GM21423 (cell line): ENCODE data around the gene SALL4.
"Not testable (repeated sequence)": the region's sequence is repeated elsewhere in the genome, so short reads cannot be mapped to it uniquely, and the experiment has no call there.

ENCODE experiments used
- ATAC-seq: cut with Tn5 transposase; IDR thresholded peaks from one replicate; pipeline ENCODE4 v1.9.1; 2021; ENCODE audit warnings: mild to moderate bottlenecking, moderate library complexity; ENCODE audit not compliant: unreplicated experiment

SALL4 gene

DNA sequence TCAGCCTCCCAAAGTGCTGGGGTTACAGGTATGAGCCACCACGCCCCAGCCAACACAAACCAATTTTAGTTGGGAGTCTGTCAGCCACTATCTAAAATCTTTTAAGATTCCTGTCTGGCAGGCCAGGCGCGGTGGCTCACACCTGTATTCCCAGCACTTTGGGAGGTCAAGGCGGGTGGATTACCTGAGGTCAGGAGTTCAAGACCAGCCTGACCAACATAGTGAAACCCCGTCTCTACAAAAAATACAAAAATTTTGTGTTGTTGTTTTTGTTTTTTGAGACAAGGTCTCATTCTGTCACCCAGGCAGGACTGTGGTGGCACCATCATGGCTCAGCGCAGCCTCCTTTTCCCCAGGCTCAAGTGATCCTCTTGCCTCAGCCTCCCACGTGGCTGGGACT is 62.0 kb downstream of the SALL4 start:
- not testable (repeated sequence) for ATAC-seq

DNA sequence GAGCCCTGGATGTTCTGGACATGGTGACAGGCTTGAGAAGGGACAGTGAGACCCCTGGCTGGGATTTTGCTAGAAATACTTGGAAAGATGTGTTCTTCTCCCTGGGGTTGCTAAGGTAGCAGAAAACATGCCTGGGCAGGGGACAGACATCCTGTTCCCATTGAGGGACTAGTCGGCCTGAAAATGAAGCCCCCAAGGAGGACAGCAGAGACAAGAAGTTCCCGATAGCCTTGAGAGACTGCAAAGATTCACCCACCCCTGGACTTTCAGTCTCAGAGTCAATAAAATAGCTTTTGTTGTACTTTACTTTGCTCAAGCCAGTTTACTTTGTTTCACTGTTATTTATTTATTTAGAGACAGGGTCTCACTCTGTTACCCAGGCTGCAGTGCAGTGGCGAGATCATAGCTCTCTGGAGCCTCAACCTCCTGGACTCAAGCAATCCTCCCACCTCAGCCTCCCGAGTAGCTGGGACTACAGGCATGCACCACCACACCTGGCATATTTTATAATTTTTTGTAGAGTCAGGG is 62.5 kb downstream of the SALL4 start:
- no peak for ATAC-seq

GRCh38 chr20:51738877-51739447 is 63.4 kb downstream of the SALL4 start:
- ATAC-seq = no peak

DNA sequence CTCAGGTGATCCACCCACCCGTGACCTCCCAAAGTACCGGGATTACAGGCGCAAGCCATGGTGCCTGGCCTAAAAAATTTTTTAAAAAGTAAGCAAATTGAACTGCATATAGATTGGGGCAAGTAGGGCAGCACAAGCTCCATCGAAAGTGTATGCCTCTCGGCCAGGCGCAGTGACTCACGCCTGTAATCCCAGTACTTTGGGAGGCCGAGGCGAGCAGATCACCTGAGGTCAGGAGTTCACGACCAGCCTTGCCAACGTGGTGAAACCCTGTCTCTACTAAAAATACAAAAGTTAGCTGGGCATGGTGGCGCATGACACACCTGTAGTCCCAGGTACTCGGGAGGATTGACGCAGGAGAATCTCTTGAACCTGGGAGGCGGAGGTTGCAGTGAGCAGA is 64.1 kb downstream of the SALL4 start:
- not testable (repeated sequence) for ATAC-seq

GRCh38 chr20:51736947-51737346 is 65.4 kb downstream of the SALL4 start:
- ATAC-seq = no peak

DNA sequence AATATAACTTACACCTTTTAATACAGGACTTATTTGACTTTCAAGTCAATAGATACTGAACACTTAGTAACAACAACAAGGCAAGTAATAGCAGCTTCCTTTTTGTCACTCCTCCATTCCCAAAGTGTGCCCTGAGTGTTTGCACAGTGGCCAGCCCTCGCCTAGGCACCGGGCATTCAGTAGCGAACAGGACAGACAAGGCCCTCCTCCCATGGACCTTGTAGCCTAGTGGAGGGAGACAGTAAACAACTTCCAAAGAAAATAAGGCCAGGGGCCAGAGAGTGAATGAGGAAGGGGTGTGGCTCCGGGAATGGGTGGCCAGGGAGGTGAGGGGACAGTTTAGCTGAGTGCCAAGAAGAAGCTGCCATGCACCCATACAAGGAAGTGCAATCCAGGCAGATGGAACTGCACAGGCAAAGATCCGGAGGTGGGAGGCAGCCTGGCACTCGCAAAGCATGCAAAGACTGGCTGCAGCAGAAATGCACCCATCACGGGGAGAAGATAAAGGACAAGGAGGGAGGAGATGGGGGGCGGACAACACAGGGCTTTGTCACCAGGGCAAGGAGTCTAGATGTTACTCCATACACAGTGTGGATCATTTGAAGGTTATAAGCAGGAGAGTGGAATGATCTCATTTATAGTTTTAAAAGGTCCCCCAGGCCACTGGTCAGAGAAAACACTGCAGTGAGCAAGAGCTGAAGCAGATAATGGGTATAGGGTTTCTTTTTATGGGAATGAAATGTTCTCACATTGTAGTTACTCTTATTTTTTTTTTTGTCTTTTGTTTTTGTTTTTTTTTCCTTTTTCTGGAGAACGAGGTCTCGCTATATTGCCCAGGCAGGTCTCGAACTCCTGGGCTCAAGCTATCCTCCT is 66.4 kb downstream of the SALL4 start:
- ATAC-seq = no peak

- no peak for ATAC-seq
These were observed 67.2 kb downstream of the SALL4 start for GRCh38 chr20:51734876-51735720.

GRCh38 chr20:51733070-51733469 is 69.3 kb downstream of the SALL4 start:
- ATAC-seq = no peak
